KMS-11 (cell line): ENCODE data around the gene BCAR3.

Experiments used
- H2AFZ ChIP-seq: fragments of 200-600 bp; sonication (generic); 2 replicates; pipeline ENCODE4 v1.6.1; 2016; ENCODE audit warnings: antibody characterized with exemption, mixed run types, low read depth
- H3K27ac ChIP-seq: fragments of 200-600 bp; sonication (generic); 2 replicates; pipeline ENCODE4 v1.6.1; 2016; ENCODE audit warnings: mild to moderate bottlenecking, mixed run types
- H3K27me3 ChIP-seq: fragments of 200-600 bp; sonication (generic); 2 replicates; pipeline ENCODE4 v1.6.1; 2017; ENCODE audit warnings: mild to moderate bottlenecking, low read depth, mixed run types, moderate library complexity; ENCODE audit not compliant: insufficient read depth
- H3K36me3 ChIP-seq: fragments of 200-600 bp; sonication (generic); 2 replicates; pipeline ENCODE4 v1.6.1; 2017; ENCODE audit warnings: mild to moderate bottlenecking, mixed run types; ENCODE audit not compliant: insufficient read depth
- H3K4me1 ChIP-seq: fragments of 200-600 bp; sonication (generic); 2 replicates; pipeline ENCODE4 v1.6.1; 2016; ENCODE audit warnings: mild to moderate bottlenecking, low read depth, mixed run types; ENCODE audit not compliant: poor library complexity, severe bottlenecking
- H3K4me2 ChIP-seq: fragments of 200-600 bp; sonication (generic); 2 replicates; pipeline ENCODE4 v1.7.0; 2016; ENCODE audit warnings: mild to moderate bottlenecking, mixed run types
- H3K4me3 ChIP-seq: fragments of 200-600 bp; sonication (generic); IDR thresholded peaks from 2 replicates; pipeline ENCODE4 v1.6.1; 2017; ENCODE audit warnings: low read depth, low read length, mixed read lengths; ENCODE audit not compliant: insufficient read depth
- H3K79me2 ChIP-seq: fragments of 200-600 bp; sonication (generic); 2 replicates; pipeline ENCODE4 v1.6.1; 2016; ENCODE audit warnings: low read depth, mixed run types; ENCODE audit not compliant: insufficient read depth
- H3K9ac ChIP-seq: fragments of 200-600 bp; sonication (generic); 2 replicates; pipeline ENCODE4 v1.6.1; 2016; ENCODE audit warnings: mild to moderate bottlenecking, mixed run types
- H4K20me1 ChIP-seq: fragments of 200-600 bp; sonication (generic); 2 replicates; pipeline ENCODE4 v1.6.1; 2016; ENCODE audit warnings: mild to moderate bottlenecking, mixed run types; ENCODE audit not compliant: insufficient read depth
- CTCF ChIP-seq: fragments of 200-600 bp; sonication (generic); conservative IDR thresholded peaks from 2 replicates; pipeline ENCODE4 v1.6.1; 2017; ENCODE audit warnings: low read depth, mild to moderate bottlenecking, antibody characterized with exemption, low read length, moderate library complexity, mixed read lengths

Gene BCAR3

GRCh38 chr1:93680076-93680419 lies 1.6 kb downstream of the BCAR3 start:
- no peak for TF ChIP-seq CTCF
- Histone ChIP-seq H3K4me1 (no peaks in the 10 kb centered on the region), H3K4me3 (no peak overlapping the region), H3K79me2 (no peaks in the 10 kb centered on the region), H3K9ac (no peak overlapping the region), H3K4me2 (no peak overlapping the region), H3K27me3 (no peaks in the 10 kb centered on the region), H4K20me1 (no peaks in the 10 kb centered on the region), H2AFZ (no peak overlapping the region), H3K36me3 (no peaks in the 10 kb centered on the region), H3K27ac (no peak overlapping the region)

- Histone ChIP-seq H3K4me3 (no peak overlapping the region), H3K27me3 (no peaks in the 10 kb centered on the region), H4K20me1 (no peaks in the 10 kb centered on the region), H3K79me2 (no peaks in the 10 kb centered on the region), H3K4me1 (no peaks in the 10 kb centered on the region), H2AFZ (no peak overlapping the region), H3K4me2 (no peak overlapping the region), H3K9ac (no peak overlapping the region), H3K36me3 (no peaks in the 10 kb centered on the region), H3K27ac (no peak overlapping the region)
- TF ChIP-seq CTCF, result no peak
These were observed 2.1 kb downstream of the BCAR3 start for GRCh38 chr1:93679546-93679945.

- TF ChIP-seq CTCF, result no peak
- Histone ChIP-seq H3K4me1 (no peaks in the 10 kb centered on the region), H2AFZ (no peak overlapping the region), H3K9ac (no peak overlapping the region), H3K36me3 (no peaks in the 10 kb centered on the region), H3K4me3 (no peak overlapping the region), H3K4me2 (no peak overlapping the region), H3K27ac (no peak overlapping the region), H4K20me1 (no peaks in the 10 kb centered on the region), H3K79me2 (no peaks in the 10 kb centered on the region), H3K27me3 (no peaks in the 10 kb centered on the region)
These were observed 2.6 kb downstream of the BCAR3 start for GRCh38 chr1:93678946-93679480.

GRCh38 chr1:93678491-93678890 lies 3.1 kb downstream of the BCAR3 start:
- no peak for TF ChIP-seq CTCF
- no peak overlapping the region for H2AFZ ChIP-seq
- H4K20me1 ChIP-seq, result no peaks in the 10 kb centered on the region
- H3K4me3 ChIP-seq, result no peak overlapping the region
- no peaks in the 10 kb centered on the region for H3K79me2 ChIP-seq
- no peaks in the 10 kb centered on the region for H3K27me3 ChIP-seq
- no peak overlapping the region for H3K9ac ChIP-seq
- no peak overlapping the region for H3K4me2 ChIP-seq
- H3K36me3 ChIP-seq, result no peaks in the 10 kb centered on the region
- H3K27ac ChIP-seq, result no peak overlapping the region
- H3K4me1 ChIP-seq, result no peaks in the 10 kb centered on the region
